Endodermal cell (in vitro differentiated cells): ENCODE measurements around the gene MAL. TPM values are rescaled to one million over a fixed set of nuclear protein-coding genes. Genes with fewer than 3 reads are reported as not detected.

Experiments used
- DNase-seq: peaks from one replicate; pipeline ENCODE4 v3.0.0-alpha.2; 2017
- H3K27ac ChIP-seq: 2 replicates; pipeline ENCODE4 v1.5.1; 2013; ENCODE audit warnings: mild to moderate bottlenecking, low read depth, low read length, moderate library complexity
- H3K27me3 ChIP-seq: 2 replicates; pipeline ENCODE4 v1.6.1; 2013; ENCODE audit warnings: mild to moderate bottlenecking, low read length, moderate library complexity; ENCODE audit not compliant: insufficient read depth, control insufficient read depth, poor library complexity, severe bottlenecking
- H3K36me3 ChIP-seq: 2 replicates; pipeline ENCODE4 v1.7.0; 2013; ENCODE audit warnings: mild to moderate bottlenecking, low read length, moderate library complexity; ENCODE audit not compliant: control insufficient read depth, insufficient read depth
- H3K4me1 ChIP-seq: one replicate; pipeline ENCODE4 v1.7.0; 2013; ENCODE audit warnings: low read length; ENCODE audit not compliant: control insufficient read depth, insufficient read depth
- H3K4me3 ChIP-seq: 2 replicates; pipeline ENCODE4 v1.5.1; 2013; ENCODE audit warnings: mild to moderate bottlenecking, low read length, moderate library complexity
- H3K9ac ChIP-seq: 2 replicates; pipeline ENCODE4 v1.6.1; 2013; ENCODE audit warnings: mild to moderate bottlenecking, low read length, moderate library complexity; ENCODE audit not compliant: poor library complexity, severe bottlenecking; ENCODE audit errors: extremely low read depth
- H3K9me3 ChIP-seq: 2 replicates; pipeline ENCODE4 v1.6.1; 2013; ENCODE audit warnings: mild to moderate bottlenecking, low read length, moderate library complexity; ENCODE audit not compliant: control insufficient read depth
- H3K27ac Mint-ChIP-seq: 2 replicates; pipeline ENCODE4 v1.8.0; 2020; ENCODE audit warnings: mixed read lengths
- H3K27me3 Mint-ChIP-seq: 2 replicates; pipeline ENCODE4 v1.8.0; 2021; ENCODE audit warnings: mild to moderate bottlenecking, mixed read lengths; ENCODE audit not compliant: insufficient read depth
- H3K36me3 Mint-ChIP-seq: 2 replicates; pipeline ENCODE4 v1.8.0; 2020; ENCODE audit warnings: low read depth, mixed read lengths
- H3K4me1 Mint-ChIP-seq: 2 replicates; pipeline ENCODE4 v1.8.0; 2020; ENCODE audit warnings: mixed read lengths
- H3K4me3 Mint-ChIP-seq: 2 replicates; pipeline ENCODE4 v1.8.0; 2020; ENCODE audit warnings: mild to moderate bottlenecking, moderate library complexity, mixed read lengths
- H3K9me3 Mint-ChIP-seq: 2 replicates; pipeline ENCODE4 v1.8.0; 2020; ENCODE audit warnings: mild to moderate bottlenecking, mixed read lengths
- WGBS, 2 experiments: methylation state at CpG; one replicate each; pipeline versions ENCODE4 v1.1.5 to v1.1.7; 2013; ENCODE audit warnings: missing lambda C conversion rate in 2 of 2, mixed read lengths in 1 of 2; ENCODE audit not compliant: insufficient coverage in 1 of 2, insufficient read length in 1 of 2; 5-methylcytosine and 5-hydroxymethylcytosine counted together
- long read RNA-seq, 4 experiments: library from polyadenylated mRNA in 2 of 4; library from RNA in 1 of 4; library from capped mRNA in 1 of 4; stranded (forward) in 3 of 4; unstranded in 1 of 4; transcript quantifications; one replicate each; pipeline ENCODE4 v2.0.0, GENCODE V29; 2020 to 2021; ENCODE audit warnings: inconsistent platforms in 1 of 4
- polyA plus RNA-seq, 2 experiments: library from polyadenylated mRNA; stranded (reverse); fragments of 50-300 nt; gene quantifications; one replicate each; pipeline ENCODE4 v1.2.3, GENCODE V29; 2013
- total RNA-seq, 2 donors: library from RNA; stranded (reverse); fragmentation: NEBNext Ultra II Directional in 1 of 2; extraction: Animal tissue kit (Norgen Biotek cat#: 25700) in 1 of 2; gene quantifications; 2 replicates in 1 of 2; 3 replicates in 1 of 2; pipeline ENCODE4 v1.2.1, GENCODE V29; 2021
- TF ChIP-seq, protein P1 (sequence below): fragments of 200-600 bp; sonication (generic); conservative IDR thresholded peaks from 2 replicates; pipeline ENCODE4 v1.5.0; 2021; ENCODE audit warnings: antibody characterized with exemption, mild to moderate bottlenecking

MAL gene
- total RNA-seq = not detected
- 10.1 TPM for polyA plus RNA-seq (2013, experiment 1 of 2)
- 9.4 TPM for polyA plus RNA-seq (2013, experiment 2 of 2)
- long read RNA-seq, experiment 1 = 0 reads
- long read RNA-seq, experiment 2 = 0 reads
- long read RNA-seq, experiment 3 = 0 reads
- long read RNA-seq, experiment 4 = 0 reads

DNA sequence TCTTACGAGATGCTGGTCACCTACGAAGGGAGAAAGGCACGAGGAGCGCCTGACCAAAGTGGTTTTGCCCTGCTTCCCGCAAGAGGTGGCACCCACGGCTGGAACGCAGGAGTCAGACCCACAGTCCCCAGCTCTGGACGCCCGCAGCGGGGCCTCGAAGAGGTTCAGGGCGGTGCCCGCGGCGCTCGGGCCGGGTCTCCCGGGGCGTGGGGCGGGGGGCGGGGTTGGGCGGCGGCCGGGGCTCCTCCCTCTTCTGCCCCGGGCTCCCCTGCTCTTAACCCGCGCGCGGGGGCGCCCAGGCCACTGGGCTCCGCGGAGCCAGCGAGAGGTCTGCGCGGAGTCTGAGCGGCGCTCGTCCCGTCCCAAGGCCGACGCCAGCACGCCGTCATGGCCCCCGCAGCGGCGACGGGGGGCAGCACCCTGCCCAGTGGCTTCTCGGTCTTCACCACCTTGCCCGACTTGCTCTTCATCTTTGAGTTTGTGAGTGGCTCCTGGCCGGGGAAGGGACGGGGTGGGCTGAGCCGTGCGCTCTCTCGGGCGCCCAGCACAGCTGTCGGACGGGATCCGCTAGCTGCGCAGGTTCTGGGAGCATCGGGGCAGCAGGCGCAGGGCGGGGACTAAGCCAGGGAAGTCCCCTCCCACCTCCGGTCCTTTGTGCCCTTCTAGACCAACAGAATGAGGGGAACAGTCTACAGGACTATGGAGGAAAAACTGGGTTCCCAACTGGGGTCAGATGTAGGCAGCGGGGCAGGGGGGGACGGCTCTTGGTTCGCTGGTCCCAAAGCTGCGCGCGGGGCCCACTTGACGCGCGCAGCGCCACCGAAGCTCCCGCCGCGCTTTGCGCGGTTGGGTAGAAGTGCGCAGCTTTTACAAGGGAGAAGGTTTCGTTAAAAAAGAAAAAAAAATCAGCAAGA, at the start of gene MAL:
TSS of gene MAL (plus strand) at position 303 of the 914 bp plus-strand sequence. CDS start at position 388, 85 bp downstream.
- no peak within 1 kb of the TSS for H3K27ac Mint-ChIP-seq
- no peaks in the 10 kb centered on the region for H3K36me3 Mint-ChIP-seq
- H3K27ac ChIP-seq = no peak within 1 kb of the TSS
- H3K9me3 Mint-ChIP-seq = no peaks in the 10 kb centered on the region
- peaks cover 86% of the 10 kb centered on the region for H3K27me3 Mint-ChIP-seq
- peak within 1 kb of the TSS; percentile 57 for H3K4me3 Mint-ChIP-seq
- no peak within 1 kb of the TSS for H3K9ac ChIP-seq
- H3K4me3 ChIP-seq = peak within 1 kb of the TSS; percentile 73
- no peaks in the 10 kb centered on the region for H3K4me1 ChIP-seq
- H3K36me3 ChIP-seq = no peaks in the 10 kb centered on the region
- no peaks in the 10 kb centered on the region for H3K9me3 ChIP-seq
- peak; percentile 82 for DNase-seq
- WGBS, 2 experiments = 0 to 4% methylated on average over 10 to 81 of the region's 81 CpGs
- peaks cover 25% of the 10 kb centered on the region for H3K4me1 Mint-ChIP-seq
- peaks cover 91% of the 10 kb centered on the region for H3K27me3 ChIP-seq
- TF ChIP-seq, protein P1, sequence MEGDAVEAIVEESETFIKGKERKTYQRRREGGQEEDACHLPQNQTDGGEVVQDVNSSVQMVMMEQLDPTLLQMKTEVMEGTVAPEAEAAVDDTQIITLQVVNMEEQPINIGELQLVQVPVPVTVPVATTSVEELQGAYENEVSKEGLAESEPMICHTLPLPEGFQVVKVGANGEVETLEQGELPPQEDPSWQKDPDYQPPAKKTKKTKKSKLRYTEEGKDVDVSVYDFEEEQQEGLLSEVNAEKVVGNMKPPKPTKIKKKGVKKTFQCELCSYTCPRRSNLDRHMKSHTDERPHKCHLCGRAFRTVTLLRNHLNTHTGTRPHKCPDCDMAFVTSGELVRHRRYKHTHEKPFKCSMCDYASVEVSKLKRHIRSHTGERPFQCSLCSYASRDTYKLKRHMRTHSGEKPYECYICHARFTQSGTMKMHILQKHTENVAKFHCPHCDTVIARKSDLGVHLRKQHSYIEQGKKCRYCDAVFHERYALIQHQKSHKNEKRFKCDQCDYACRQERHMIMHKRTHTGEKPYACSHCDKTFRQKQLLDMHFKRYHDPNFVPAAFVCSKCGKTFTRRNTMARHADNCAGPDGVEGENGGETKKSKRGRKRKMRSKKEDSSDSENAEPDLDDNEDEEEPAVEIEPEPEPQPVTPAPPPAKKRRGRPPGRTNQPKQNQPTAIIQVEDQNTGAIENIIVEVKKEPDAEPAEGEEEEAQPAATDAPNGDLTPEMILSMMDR = no peak

DNA sequence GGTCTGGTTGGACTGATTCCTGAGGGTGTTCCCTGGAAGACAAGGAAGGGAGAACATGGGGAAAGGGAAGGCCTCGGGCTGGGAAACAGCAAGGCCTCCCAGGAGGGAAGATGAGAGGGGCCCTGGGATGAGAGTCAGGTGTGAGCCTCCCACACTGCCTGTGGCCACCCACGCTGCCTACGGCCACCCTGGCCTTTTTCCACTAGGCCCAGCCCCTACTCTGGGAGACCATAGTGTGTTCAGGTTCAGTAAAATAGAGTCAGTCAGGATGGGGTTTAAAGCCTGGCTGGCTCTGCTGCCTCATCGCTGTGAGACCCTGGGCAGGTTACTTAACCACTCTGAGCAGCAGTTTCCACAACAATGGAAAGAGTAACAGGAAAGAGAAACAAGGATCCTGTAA, 47.7 kb upstream of the MAL start:
- Histone ChIP-seq H3K4me3 (no peak overlapping the region), H3K36me3 (no peaks in the 10 kb centered on the region), H3K4me1 (no peaks in the 10 kb centered on the region), H3K27ac (no peak overlapping the region), H3K9me3 (peaks cover 14% of the 10 kb centered on the region), H3K27me3 (no peaks in the 10 kb centered on the region), H3K9ac (no peak overlapping the region)
- Mint-ChIP-seq H3K4me3 (no peak overlapping the region), H3K27ac (no peak overlapping the region), H3K9me3 (peaks cover 2% of the 10 kb centered on the region), H3K36me3 (no peaks in the 10 kb centered on the region), H3K4me1 (no peaks in the 10 kb centered on the region), H3K27me3 (peaks cover 2% of the 10 kb centered on the region)
- TF ChIP-seq, protein P1 = no peak
- DNase-seq = no peak
- WGBS, 2 experiments = 81 to 100% methylated on average over 1 to 4 of the region's 4 CpGs

DNA sequence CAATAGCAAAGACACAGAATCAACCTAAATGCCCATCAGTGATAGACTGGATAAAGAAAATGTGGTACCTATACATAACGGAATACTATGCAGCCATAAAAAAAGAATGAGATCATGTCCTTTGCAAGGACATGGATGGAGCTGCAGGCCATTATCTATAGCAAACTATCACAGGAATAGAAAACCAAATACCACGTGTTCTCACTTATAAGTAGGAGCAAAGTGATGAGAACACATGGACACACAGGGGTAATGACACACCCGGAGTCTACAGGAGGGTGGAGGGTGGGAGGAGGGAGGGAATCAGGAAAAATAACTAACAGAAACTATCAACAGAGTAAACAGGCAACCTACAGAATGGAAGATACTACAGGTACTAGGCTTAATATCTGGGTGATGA, 46.6 kb upstream of the MAL start:
- Histone ChIP-seq H3K9me3 (peaks cover 9% of the 10 kb centered on the region), H3K36me3 (no peaks in the 10 kb centered on the region), H3K27ac (no peak overlapping the region), H3K4me1 (no peaks in the 10 kb centered on the region), H3K27me3 (no peaks in the 10 kb centered on the region), H3K9ac (no peak overlapping the region), H3K4me3 (no peak overlapping the region)
- no peak overlapping the region for H3K27ac Mint-ChIP-seq
- TF ChIP-seq, protein P1 = no peak
- peaks cover 2% of the 10 kb centered on the region for H3K9me3 Mint-ChIP-seq
- no peak overlapping the region for H3K4me3 Mint-ChIP-seq
- peaks cover 2% of the 10 kb centered on the region for H3K27me3 Mint-ChIP-seq
- 75 to 82% methylated on average over 1 to 3 of the region's 3 CpGs for WGBS, 2 experiments
- DNase-seq = no peak
- no peaks in the 10 kb centered on the region for H3K4me1 Mint-ChIP-seq
- no peaks in the 10 kb centered on the region for H3K36me3 Mint-ChIP-seq
